ENCODE measurements around the gene CASP3.

GRCh38 chr4:184684491-184685189, 35.4 kb upstream of the CASP3 start:
- no peak for TF ChIP-seq CTCF (IDR thresholded peaks at IDR 0.05)
- TF ChIP-seq POLR2A (IDR thresholded peaks at IDR 0.05) = no peak
